ENCODE results near the gene TMEM184A. TPM values are rescaled to one million over a fixed set of nuclear protein-coding genes. Genes with fewer than 3 reads are reported as not detected.

Gene TMEM184A
- total and polyA plus RNA-seq, 2 of the 4 experiments (the other 2 are of a cell fraction) = 0.36 to 1.9 TPM

GRCh38 chr7:1596181-1597043 lies 40.4 kb upstream of the TMEM184A start:
- no peak overlapping the region for H2AK9ac ChIP-seq (replicated peaks; ENCODE audit: low read depth, low read length, poor library complexity)
- in situ Hi-C loops (cut with MboI; ENCODE audit: low sequenced_read_pairs) (no loop called here), dilution Hi-C loops (cut with HindIII; ENCODE audit: low sequenced_read_pairs, unreplicated experiment) (no loop called here), intact Hi-C loops (cut with micrococcal nuclease) (no loop called here)
- H3K9me1 ChIP-seq (ENCODE audit: insufficient read depth, low read length) = no peaks in the 10 kb centered on the region
- no peak overlapping the region for H4K5ac ChIP-seq (ENCODE audit: low read depth, low read length)
- H4K20me1 ChIP-seq (ENCODE audit: insufficient read depth, low read length) = no peaks in the 10 kb centered on the region
- POLR2A ChIA-PET (ENCODE audit: unreplicated experiment) = no interaction called here
- no peak overlapping the region for H2BK15ac ChIP-seq (ENCODE audit: low read depth, low read length)
- H3K27me3 ChIP-seq (ENCODE audit: control insufficient read depth, insufficient read depth, low read length) = peaks cover 60% of the 10 kb centered on the region
- BruUV-seq (replicated peaks) = no TSS peak
- TF ChIP-seq MAFK (IDR thresholded peaks at IDR 0.05; ENCODE audit: low read depth, low read length) (no peak), ELK1 (IDR thresholded peaks at IDR 0.05; ENCODE audit: borderline replicate concordance, low read depth, low read length) (no peak), CTCF (conservative IDR thresholded peaks at IDR 0.05; ENCODE audit: low read depth, low read length) (no peak), RAD21 (IDR thresholded peaks at IDR 0.05; ENCODE audit: low read length) (no peak), SMC3 (IDR thresholded peaks at IDR 0.05; ENCODE audit: low read depth, low read length) (no peak), RCOR1 (IDR thresholded peaks at IDR 0.05; ENCODE audit: insufficient replicate concordance, low read length) (no peak), CHD1 (IDR thresholded peaks at IDR 0.05; ENCODE audit: low read depth, low read length) (no peak), BHLHE40 (IDR thresholded peaks at IDR 0.05; ENCODE audit: low read depth, low read length) (no peak), RFX5 (IDR thresholded peaks at IDR 0.05; ENCODE audit: low read depth, low read length) (no peak), POLR2A (IDR thresholded peaks at IDR 0.05; ENCODE audit: low read depth, low read length) (no peak), CEBPB (IDR thresholded peaks at IDR 0.05; ENCODE audit: low read depth, low read length) (no peak), USF2 (IDR thresholded peaks at IDR 0.05; ENCODE audit: low read depth, low read length) (no peak), NFE2L2 (IDR thresholded peaks at IDR 0.05; ENCODE audit: low read depth, low read length) (no peak)
- no peak overlapping the region for H2BK120ac ChIP-seq (ENCODE audit: low read depth, low read length)
- no peak overlapping the region for H3K14ac ChIP-seq (replicated peaks; ENCODE audit: low read depth, low read length)
- no peak overlapping the region for H2BK5ac ChIP-seq (ENCODE audit: low read depth, low read length, poor library complexity, severe bottlenecking)
- H3K4ac ChIP-seq (ENCODE audit: low read depth, low read length) = no peak overlapping the region
- no peaks in the 10 kb centered on the region for H3K79me1 ChIP-seq (ENCODE audit: low read depth in 1 of 2, low read length in 2 of 2)
- no peaks in the 10 kb centered on the region for H3K4me1 ChIP-seq (ENCODE audit: control insufficient read depth, insufficient read depth, low read length)
- WGBS, 2 experiments (ENCODE audit: extremely low coverage in 2 of 2, insufficient read length in 1 of 2) = 65% methylated on average over 21 of the region's 39 CpGs; no CpG with 5 or more reads in 1 of the 2 experiments
- no peaks in the 10 kb centered on the region for H3K9me3 ChIP-seq (ENCODE audit: control insufficient read depth, insufficient read depth, low read length)
- CTCF ChIA-PET = no interaction called here
- ATAC-seq (ENCODE audit: low read depth) = no peak
- H4K91ac ChIP-seq (ENCODE audit: insufficient read depth, low read depth, low read length) = no peak overlapping the region
- H3K18ac ChIP-seq (ENCODE audit: low read depth, low read length) = no peak overlapping the region
- no peaks in the 10 kb centered on the region for H3K36me3 ChIP-seq (ENCODE audit: control insufficient read depth, insufficient read depth, low read length)
- H3K4me3 ChIP-seq (ENCODE audit: insufficient read depth, low read depth, low read length) = no peak overlapping the region
- no peak overlapping the region for H3K27ac ChIP-seq (ENCODE audit: insufficient read depth, low read length)
- H2BK20ac ChIP-seq (ENCODE audit: low read depth, low read length) = no peak overlapping the region
- H3K4me2 ChIP-seq (ENCODE audit: low read depth, low read length) = no peak overlapping the region
- H3K56ac ChIP-seq (ENCODE audit: extremely low read depth, insufficient read depth, low read length) = no peak overlapping the region
- DNase-seq = no peak
- no peak overlapping the region for H3K9ac ChIP-seq (ENCODE audit: low read depth, low read length)
- H4K8ac ChIP-seq (ENCODE audit: low read depth in 2 of 2, low read length in 2 of 2) = no peak overlapping the region
- no peak overlapping the region for H2AK5ac ChIP-seq (ENCODE audit: low read depth, low read length)
- no peak overlapping the region for H3K23ac ChIP-seq (ENCODE audit: low read depth, low read length)
- no peak overlapping the region for H2AFZ ChIP-seq (replicated peaks; ENCODE audit: low read length, poor library complexity)
